Heart left ventricle (tissue), 16 donors: ENCODE data around the gene CPLANE1. TPM values are rescaled to one million over a fixed set of nuclear protein-coding genes. Genes with fewer than 3 reads are reported as not detected.
"Not testable (repeated sequence)": the region's sequence is repeated elsewhere in the genome, so short reads cannot be mapped to it uniquely, and the experiment has no call there.

Experiments
- ATAC-seq, 4 donors: fragments of 200-7000 bp; cut with Tn5 transposase; one replicate each; pipeline ENCODE4 v1.9.1; 2020 to 2022; ENCODE audit warnings: moderate library complexity in 4 of 4, mild to moderate bottlenecking in 3 of 4, moderate number of reproducible peaks in 1 of 4
- DNase-seq, 5 donors: peaks; one replicate each; pipeline ENCODE4 v3.0.0-alpha.2; 2020
- H3K27ac ChIP-seq, 12 donors: fragments of 200-600 bp; sonication (generic) in 4 of 12; one replicate each; pipeline versions ENCODE4 v1.5.0 to v1.8.0; 2016 to 2022; ENCODE audit warnings: mild to moderate bottlenecking in 2 of 12
- H3K27me3 ChIP-seq, 9 donors: fragments of 200-600 bp; sonication (generic) in 2 of 9; one replicate each; pipeline versions ENCODE4 v1.5.1 to v1.8.0; 2016 to 2022; ENCODE audit warnings: mild to moderate bottlenecking in 3 of 9
- H3K36me3 ChIP-seq, 9 donors: fragments of 200-600 bp; sonication (generic) in 2 of 9; one replicate each; pipeline versions ENCODE4 v1.5.0 to v1.8.0; 2018 to 2022; ENCODE audit warnings: mild to moderate bottlenecking in 2 of 9
- H3K4me1 ChIP-seq, 12 donors: fragments of 200-600 bp; sonication (generic) in 4 of 12; one replicate each; pipeline versions ENCODE4 v1.5.0 to v1.8.0; 2016 to 2022; ENCODE audit warnings: mild to moderate bottlenecking in 3 of 12
- H3K4me3 ChIP-seq, 12 donors: fragments of 200-600 bp; sonication (generic) in 4 of 12; one replicate each; pipeline versions ENCODE4 v1.5.0 to v1.8.0; 2017 to 2022; ENCODE audit warnings: mild to moderate bottlenecking in 9 of 12, moderate library complexity in 4 of 12
- H3K9me3 ChIP-seq, 12 donors: fragments of 200-600 bp; sonication (generic) in 4 of 12; one replicate each; pipeline versions ENCODE4 v1.5.0 to v1.8.0; 2016 to 2022; ENCODE audit warnings: mild to moderate bottlenecking in 1 of 12
- CTCF ChIP-seq, 12 donors: fragments of 200-600 bp; sonication (generic) in 4 of 12; IDR thresholded peaks; one replicate each; pipeline versions ENCODE4 v1.5.0 to v1.8.0; 2018 to 2022; ENCODE audit warnings: antibody characterized with exemption in 12 of 12, mild to moderate bottlenecking in 5 of 12
- POLR2A ChIP-seq, 2 donors: fragments of 450-650 bp; IDR thresholded peaks; one replicate each; pipeline ENCODE4 v1.6.1; 2017; ENCODE audit warnings: antibody characterized with exemption in 2 of 2, mild to moderate bottlenecking in 2 of 2, moderate library complexity in 2 of 2
- WGBS, 4 donors: extraction: QIAGEN DNeasy Blood & Tissue Kit in 2 of 4; methylation state at CpG; one replicate each; pipeline versions ENCODE4 v1.1.5 to v1.1.7; 2013 to 2018; 5-methylcytosine and 5-hydroxymethylcytosine counted together
- intact Hi-C, 10 donors: fragments of 100-400 bp; cut with DNase I; formaldehyde crosslinking; loops; one replicate each; pipeline versions ENCODE4 v1.11.1 to v1.14.2; 2022
- long read RNA-seq, 3 donors: library from polyadenylated mRNA; unstranded; transcript quantifications; one replicate each; pipeline ENCODE4 v2.0.0, GENCODE V29; 2020 to 2021
- polyA plus RNA-seq, 2 donors: library from polyadenylated mRNA; stranded (reverse); fragments of 200-250 nt; gene quantifications; one replicate each; pipeline ENCODE4 v1.2.3, GENCODE V29; 2013
- total RNA-seq, 9 donors: library from RNA; depleted of rRNA in 2 of 9; stranded (reverse); fragments of >200 nt in 2 of 9; fragmentation: NEBNext Ultra II Directional in 3 of 9; extraction: Animal tissue kit (Norgen Biotek cat#: 25700) in 3 of 9; gene quantifications; one replicate each; pipeline versions ENCODE4 v1.1.0 to v1.2.4, GENCODE V29; 2016 to 2023
- donor health status: ischemic (EF 13 %, LVEDD 7.1; RV severe dilation, severe dysfunction).
- donor health status: healthy with polysubstance abuse.
- donor health status: DM: no; HTN: yes; CAD: no.
- donor health status: DM: no; HTN: no; CAD: no.
- donor health status: ischemic (EF 25% LVEDD 6.9; RV normal size, moderate dysfunction).
- donor health status: ischemic (EF 25% LVEDD 5.7; RV mildly dilated, moderate dysfunction).
- donor health status: healthy.
- donor health status: DM: yes; HTN: yes; CAD: no.
- donor health status: ischemic (EF 35%, LVEDD 5.7; RV mildly dilated, moderate dysfunction).
- donor health status: nonischemic (EF 11% LVEDD 7.7; RV severe dilation, severe dysfunction).
- donor health status: DM: yes; HTN: yes; CAD: no.
- donor health status: PGD.
- donor health status: ischemic (EF 29% LVEDD 5.4; RV normal size, mild dysfunction).
- donor health status: nonischemic (EF 23%, LVEDD 6.1; RV moderate dilation, normal function).

Gene CPLANE1
- total RNA-seq (10 to 100 TPM in 5 of 9 donors, 1 to 10 TPM in 4; 6.7 to 13.2 (median 10.4) TPM), polyA plus RNA-seq (1 to 10 TPM; 2.6 TPM)
- long read RNA-seq, donor 1, partial matches to known transcripts, result 1 of 3 reads
- long read RNA-seq, donor 1, other reads (novel, unspliced or antisense), result 2 of 3 reads
- long read RNA-seq, donor 2, partial matches to known transcripts, result 2 of 6 reads
- long read RNA-seq, donor 2, other reads (novel, unspliced or antisense), result 4 of 6 reads
- long read RNA-seq, donor 3, partial matches to known transcripts, result 1 of 1 reads
- long read RNA-seq, donor 3, other reads (novel, unspliced or antisense), result 0 of 1 reads

- H3K9me3 ChIP-seq, result peaks cover 0 to 5% (median 0%) of the 10 kb centered on the region in 12 donors
- DNase-seq (peak; percentile 84 to 91 (median 87)), ATAC-seq (peak; percentile 88 to 98 (median 96))
- intact Hi-C loops, result loop anchor here in 1 of 10 donors (5.0 kb wide), 1 partner anchor 123 kb away; the partner anchor contains the start of gene NUP155
- H3K27ac ChIP-seq, result peak within 1 kb of the TSS; percentile 86 to 99 (median 94)
- H3K4me1 ChIP-seq, result peaks cover 0 to 30% (median 21%) of the 10 kb centered on the region in 12 donors
- TF ChIP-seq CTCF (IDR thresholded peaks at IDR 0.05) (peak in 2 of 12 donors; percentile 5 to 27), POLR2A (IDR thresholded peaks at IDR 0.05) (peak; percentile 7 to 82)
- H3K4me3 ChIP-seq, result peak within 1 kb of the TSS; percentile 51 to 97 (median 84)
- no peaks in the 10 kb centered on the region for H3K27me3 ChIP-seq
- 0 to 2% (median 1%) methylated on average over 19 to 88 of the region's 88 CpGs for WGBS, 4 donors
- H3K36me3 ChIP-seq, result peaks cover 0 to 8% (median 0%) of the 10 kb centered on the region in 9 donors
Measured at GRCh38 chr5:37248970-37249814, at the start of gene CPLANE1. Gene CPLANE1, minus strand, starts transcription at chr5:37249376. Its CDS starts 1,678 bp downstream, at chr5:37247698.

DNA sequence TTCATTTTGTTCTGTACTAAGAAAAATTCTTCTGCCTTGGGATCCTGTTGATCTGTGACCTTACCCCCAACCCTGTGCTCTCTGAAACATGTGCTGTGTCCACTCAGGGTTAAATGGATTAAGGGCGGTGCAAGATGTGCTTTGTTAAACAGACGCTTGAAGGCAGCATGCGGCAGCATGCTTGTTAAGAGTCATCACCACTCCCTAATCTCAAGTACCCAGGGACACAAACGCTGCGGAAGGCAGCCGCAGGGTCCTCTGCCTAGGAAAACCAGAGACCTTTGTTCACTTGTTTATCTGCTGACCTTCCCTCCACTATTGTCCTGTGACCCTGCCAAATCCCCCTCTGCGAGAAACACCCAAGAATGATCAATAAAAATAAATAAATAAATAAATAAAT, 47.1 kb upstream of the CPLANE1 start:
- H3K4me3 ChIP-seq, H3K9me3 ChIP-seq, H3K27ac ChIP-seq, ATAC-seq, H3K4me1 ChIP-seq, H3K27me3 ChIP-seq, DNase-seq, intact Hi-C loops: not testable (repeated sequence)
- peaks cover 0 to 85% (median 69%) of the 10 kb centered on the region in 9 donors for H3K36me3 ChIP-seq
- WGBS, 4 donors, result 69 to 82% (median 76%) methylated on average over 6 to 7 of the region's 7 CpGs

DNA sequence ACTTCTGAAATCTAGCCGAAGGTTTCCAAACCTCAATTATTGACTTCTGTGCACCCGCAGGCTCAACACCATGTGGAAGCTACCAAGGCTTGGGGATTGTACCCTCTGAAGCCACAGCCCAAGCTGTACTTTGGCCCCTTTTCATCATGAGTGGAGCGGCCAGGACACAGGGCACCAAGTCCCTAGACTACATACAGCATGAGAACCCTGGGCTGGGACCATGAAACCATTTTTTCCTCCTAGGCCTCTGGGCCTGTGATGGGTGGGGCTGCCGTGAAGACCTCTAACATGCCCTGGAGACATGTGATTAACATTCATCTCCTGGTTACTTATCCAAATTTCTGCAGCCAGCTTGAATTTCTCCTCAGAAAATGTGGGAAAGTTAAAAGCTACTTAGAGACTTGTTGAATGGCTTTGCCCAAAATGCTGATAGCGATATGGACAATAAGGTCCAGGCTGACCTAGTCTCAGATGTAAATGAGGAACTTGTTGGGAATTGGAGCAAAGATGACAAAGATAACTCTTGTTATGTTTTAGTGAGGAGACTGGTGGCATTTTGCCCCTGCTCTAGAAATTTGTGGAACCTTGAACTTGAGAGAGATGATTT, 34.1 kb upstream of the CPLANE1 start:
- H3K4me3 ChIP-seq, result no peak overlapping the region
- TF ChIP-seq POLR2A (IDR thresholded peaks at IDR 0.05) (no peak), CTCF (IDR thresholded peaks at IDR 0.05) (no peak)
- peaks cover 0 to 19% (median 0%) of the 10 kb centered on the region in 12 donors for H3K9me3 ChIP-seq
- DNase-seq, result no peak
- no peaks in the 10 kb centered on the region for H3K4me1 ChIP-seq
- intact Hi-C loops, result no loop called here
- H3K27ac ChIP-seq, result no peak overlapping the region
- 83 to 95% (median 95%) methylated on average over 5 of the region's 5 CpGs for WGBS, 4 donors
- no peak for ATAC-seq
- H3K36me3 ChIP-seq, result no peaks in the 10 kb centered on the region
- H3K27me3 ChIP-seq, result no peaks in the 10 kb centered on the region

DNA sequence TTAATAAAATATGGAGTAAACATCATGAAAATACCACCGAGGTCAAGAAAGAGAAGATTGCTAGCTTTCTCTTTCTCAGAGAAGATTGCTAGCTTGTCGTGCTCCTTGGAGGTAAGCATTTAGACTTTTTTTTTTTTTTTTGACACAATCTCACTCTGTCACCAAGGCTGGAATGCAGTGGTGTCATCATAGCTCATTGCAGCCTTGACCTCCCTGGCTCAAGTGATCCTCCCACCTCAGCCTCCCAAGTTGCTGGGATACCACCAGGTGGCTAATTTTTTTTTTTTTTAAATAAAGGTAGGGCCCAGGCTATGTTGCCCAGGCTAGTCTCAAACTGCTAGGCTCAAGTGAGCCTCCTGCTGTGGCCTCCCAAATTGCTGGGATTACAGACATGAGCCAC, 26.3 kb upstream of the CPLANE1 start:
- Histone ChIP-seq H3K9me3 (peaks cover 0 to 9% (median 0%) of the 10 kb centered on the region in 12 donors), H3K27me3 (no peaks in the 10 kb centered on the region), H3K36me3 (no peaks in the 10 kb centered on the region), H3K27ac (no peak overlapping the region), H3K4me3 (no peak overlapping the region), H3K4me1 (no peaks in the 10 kb centered on the region)
- ATAC-seq (no peak), DNase-seq (no peak)
- 80 to 92% (median 82%) methylated on average over 2 of the region's 2 CpGs for WGBS, 4 donors
- intact Hi-C loops, result no loop called here
- TF ChIP-seq CTCF (IDR thresholded peaks at IDR 0.05) (no peak), POLR2A (IDR thresholded peaks at IDR 0.05) (no peak)
